HepG2 (cell line): ENCODE data around the gene PDE2A.

Source experiments
- CBX5 ChIP-seq: sonication (generic); formaldehyde crosslinking; IDR thresholded peaks from 2 replicates; pipeline ENCODE4 v1.4.0; 2020; ENCODE audit warnings: missing genetic modification reagents, borderline replicate concordance
- HDAC6 ChIP-seq: fragments of 200-600 bp; sonication (generic); IDR thresholded peaks from 2 replicates; pipeline ENCODE4 v1.7.0; 2017; ENCODE audit warnings: mild to moderate bottlenecking, antibody characterized with exemption, low read length, low read depth
- JUNB ChIP-seq: sonication (generic); formaldehyde crosslinking; IDR thresholded peaks from 2 replicates; pipeline ENCODE4 v1.8.0; 2022; ENCODE audit warnings: missing genetic modification reagents, mild to moderate bottlenecking, borderline replicate concordance
- REL ChIP-seq: sonication (generic); formaldehyde crosslinking; conservative IDR thresholded peaks from 2 replicates; pipeline ENCODE4 v1.8.0; 2022; ENCODE audit warnings: mild to moderate bottlenecking, missing genetic modification reagents, moderate library complexity
- SP1 ChIP-seq, 2 experiments: fragments of 450-650 bp in 1 of 2; sonication (generic) in 1 of 2; formaldehyde crosslinking in 1 of 2; IDR thresholded peaks; 2 replicates each; pipeline versions ENCODE4 v1.4.0 to v1.6.1; 2016 to 2020; ENCODE audit warnings: missing genetic modification reagents in 1 of 2
- TAF1 ChIP-seq: sonication (generic); formaldehyde crosslinking; IDR thresholded peaks from 2 replicates; pipeline ENCODE4 v1.4.0; 2020; ENCODE audit warnings: missing genetic modification reagents
- ZBTB8A ChIP-seq: sonication (generic); formaldehyde crosslinking; IDR thresholded peaks from 2 replicates; pipeline ENCODE4 v1.4.0; 2020; ENCODE audit warnings: mild to moderate bottlenecking, low read depth, missing genetic modification reagents, borderline replicate concordance
- ZNF180 ChIP-seq: sonication (generic); formaldehyde crosslinking; IDR thresholded peaks from 2 replicates; pipeline ENCODE4 v1.4.0; 2020; ENCODE audit warnings: low read depth, missing genetic modification reagents, borderline replicate concordance
- TF ChIP-seq, protein P1 (sequence below): sonication (generic); formaldehyde crosslinking; IDR thresholded peaks from 2 replicates; pipeline ENCODE4 v1.4.0; 2020; ENCODE audit warnings: missing genetic modification reagents
- TF ChIP-seq, protein P2 (sequence below): sonication (generic); formaldehyde crosslinking; conservative IDR thresholded peaks from 2 replicates; pipeline ENCODE4 v1.8.1; 2023; ENCODE audit warnings: missing genetic modification reagents
- TF ChIP-seq, protein P3 (sequence below): sonication (generic); formaldehyde crosslinking; IDR thresholded peaks from 2 replicates; pipeline ENCODE4 v1.4.0; 2020; ENCODE audit warnings: low read depth, mild to moderate bottlenecking, missing genetic modification reagents

DNA sequence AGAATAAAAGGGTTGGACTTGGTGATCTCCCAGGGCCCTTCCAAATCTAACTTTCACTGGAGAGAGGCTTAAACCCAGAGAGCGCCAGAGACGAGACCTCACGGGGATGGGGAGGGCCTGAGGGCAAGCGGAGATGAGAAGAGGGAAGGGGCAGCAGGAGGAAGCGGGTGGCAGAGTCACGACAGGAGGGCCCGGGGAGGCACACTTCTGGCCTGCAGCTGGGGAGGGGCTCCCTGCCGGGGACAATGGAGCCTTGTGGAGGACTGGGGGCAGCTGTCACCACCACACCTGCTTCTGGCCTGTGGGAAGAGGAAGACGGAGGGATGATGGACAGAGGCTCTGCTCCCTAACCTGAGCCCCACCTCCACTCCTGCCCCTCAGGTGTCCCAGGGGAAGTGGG, 40.2 kb downstream of the PDE2A start:
- TF ChIP-seq ZBTB8A (no peak), CBX5 (no peak), HDAC6 (no peak), TAF1 (CRISPR knock-in tag) (no peak), JUNB (CRISPR knock-in tag) (no peak), REL (CRISPR knock-in tag) (no peak), SP1 (IDR thresholded peaks at IDR 0.05) (no peak), SP1 (CRISPR knock-in tag; IDR thresholded peaks at IDR 0.05) (no peak), ZNF180 (CRISPR knock-in tag) (no peak)
- TF ChIP-seq, protein P1, sequence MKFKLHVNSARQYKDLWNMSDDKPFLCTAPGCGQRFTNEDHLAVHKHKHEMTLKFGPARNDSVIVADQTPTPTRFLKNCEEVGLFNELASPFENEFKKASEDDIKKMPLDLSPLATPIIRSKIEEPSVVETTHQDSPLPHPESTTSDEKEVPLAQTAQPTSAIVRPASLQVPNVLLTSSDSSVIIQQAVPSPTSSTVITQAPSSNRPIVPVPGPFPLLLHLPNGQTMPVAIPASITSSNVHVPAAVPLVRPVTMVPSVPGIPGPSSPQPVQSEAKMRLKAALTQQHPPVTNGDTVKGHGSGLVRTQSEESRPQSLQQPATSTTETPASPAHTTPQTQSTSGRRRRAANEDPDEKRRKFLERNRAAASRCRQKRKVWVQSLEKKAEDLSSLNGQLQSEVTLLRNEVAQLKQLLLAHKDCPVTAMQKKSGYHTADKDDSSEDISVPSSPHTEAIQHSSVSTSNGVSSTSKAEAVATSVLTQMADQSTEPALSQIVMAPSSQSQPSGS = no peak
- TF ChIP-seq, protein P2, sequence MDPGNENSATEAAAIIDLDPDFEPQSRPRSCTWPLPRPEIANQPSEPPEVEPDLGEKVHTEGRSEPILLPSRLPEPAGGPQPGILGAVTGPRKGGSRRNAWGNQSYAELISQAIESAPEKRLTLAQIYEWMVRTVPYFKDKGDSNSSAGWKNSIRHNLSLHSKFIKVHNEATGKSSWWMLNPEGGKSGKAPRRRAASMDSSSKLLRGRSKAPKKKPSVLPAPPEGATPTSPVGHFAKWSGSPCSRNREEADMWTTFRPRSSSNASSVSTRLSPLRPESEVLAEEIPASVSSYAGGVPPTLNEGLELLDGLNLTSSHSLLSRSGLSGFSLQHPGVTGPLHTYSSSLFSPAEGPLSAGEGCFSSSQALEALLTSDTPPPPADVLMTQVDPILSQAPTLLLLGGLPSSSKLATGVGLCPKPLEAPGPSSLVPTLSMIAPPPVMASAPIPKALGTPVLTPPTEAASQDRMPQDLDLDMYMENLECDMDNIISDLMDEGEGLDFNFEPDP = no peak
- TF ChIP-seq, protein P3, sequence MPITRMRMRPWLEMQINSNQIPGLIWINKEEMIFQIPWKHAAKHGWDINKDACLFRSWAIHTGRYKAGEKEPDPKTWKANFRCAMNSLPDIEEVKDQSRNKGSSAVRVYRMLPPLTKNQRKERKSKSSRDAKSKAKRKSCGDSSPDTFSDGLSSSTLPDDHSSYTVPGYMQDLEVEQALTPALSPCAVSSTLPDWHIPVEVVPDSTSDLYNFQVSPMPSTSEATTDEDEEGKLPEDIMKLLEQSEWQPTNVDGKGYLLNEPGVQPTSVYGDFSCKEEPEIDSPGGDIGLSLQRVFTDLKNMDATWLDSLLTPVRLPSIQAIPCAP (CRISPR knock-in tag) = no peak
